HG03558 (cell line): ENCODE measurements around the gene CACNA2D3.

Experiments
- ATAC-seq: cut with Tn5 transposase; IDR thresholded peaks from one replicate; pipeline ENCODE4 v1.9.1; 2021; ENCODE audit warnings: moderate number of reproducible peaks; ENCODE audit not compliant: unreplicated experiment; ENCODE audit errors: extremely low read depth

The CACNA2D3 gene

DNA sequence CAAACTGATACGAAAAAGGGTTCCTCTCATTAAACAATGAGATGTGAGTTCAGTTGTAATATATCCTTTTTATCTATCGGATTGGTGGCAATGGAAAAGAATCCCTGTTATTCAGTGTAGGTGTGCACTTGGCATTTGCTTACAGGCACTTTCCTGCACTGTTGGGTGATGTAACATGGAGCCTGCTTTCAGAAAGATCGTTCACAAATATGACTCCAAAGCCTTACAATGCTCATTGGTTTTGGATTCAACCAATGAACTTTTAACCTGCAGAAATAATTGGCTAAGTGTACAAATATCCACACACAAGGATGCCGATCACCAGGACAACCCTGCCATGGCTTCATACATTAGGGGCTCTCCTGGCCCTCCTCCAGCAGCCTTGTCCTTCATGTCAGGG is 996.9 kb downstream of the CACNA2D3 start:
- no peak for ATAC-seq

DNA sequence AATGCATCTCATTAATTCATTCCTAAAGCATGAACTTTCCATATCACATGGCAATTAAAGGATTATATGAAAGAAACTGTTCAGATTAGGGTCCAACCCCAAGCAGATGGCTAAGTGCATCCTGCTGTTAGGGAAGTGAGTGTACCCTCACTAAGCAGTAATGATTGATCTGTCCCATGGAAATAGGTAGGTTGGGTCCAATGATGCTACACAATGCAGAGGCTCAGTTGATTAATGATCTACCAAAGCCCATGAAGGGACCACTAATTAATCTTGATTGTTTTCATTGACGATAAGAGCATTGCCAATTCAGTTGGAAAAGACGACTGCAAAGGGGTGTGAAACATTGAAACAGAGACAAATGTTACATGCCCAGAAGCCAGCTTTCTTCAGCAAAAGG is 1000.0 kb downstream of the CACNA2D3 start:
- no peak for ATAC-seq
